GM10248 (cell line): Measurements from ENCODE around the gene OPA1.

ENCODE experiments used
- CTCF ChIA-PET: fragments of 300-600 bp; sonication (Branson Sonifier 250); formaldehyde crosslinking; extraction: SDS; loops from one replicate; lab custom pipeline; 2021; ENCODE audit warnings: antibody characterized with exemption; lab: Yijun Ruan, JAX
- POLR2A ChIA-PET: fragments of 350-650 bp; sonication (Branson Sonifier 250); formaldehyde crosslinking; extraction: SDS; loops from one replicate; lab custom pipeline; 2020; ENCODE audit warnings: antibody characterized with exemption; lab: Yijun Ruan, JAX
- DNase-seq: peaks from one replicate; pipeline ENCODE4 v3.0.0; 2012; ENCODE audit errors: extremely low spot score
- TF ChIP-seq, protein P1 (sequence below): IDR thresholded peaks from 2 replicates; pipeline ENCODE4 v1.5.1; 2012; ENCODE audit warnings: mild to moderate bottlenecking, low read depth; ENCODE audit errors: extremely low read depth, missing control alignments, control extremely low read depth

Gene OPA1

DNA sequence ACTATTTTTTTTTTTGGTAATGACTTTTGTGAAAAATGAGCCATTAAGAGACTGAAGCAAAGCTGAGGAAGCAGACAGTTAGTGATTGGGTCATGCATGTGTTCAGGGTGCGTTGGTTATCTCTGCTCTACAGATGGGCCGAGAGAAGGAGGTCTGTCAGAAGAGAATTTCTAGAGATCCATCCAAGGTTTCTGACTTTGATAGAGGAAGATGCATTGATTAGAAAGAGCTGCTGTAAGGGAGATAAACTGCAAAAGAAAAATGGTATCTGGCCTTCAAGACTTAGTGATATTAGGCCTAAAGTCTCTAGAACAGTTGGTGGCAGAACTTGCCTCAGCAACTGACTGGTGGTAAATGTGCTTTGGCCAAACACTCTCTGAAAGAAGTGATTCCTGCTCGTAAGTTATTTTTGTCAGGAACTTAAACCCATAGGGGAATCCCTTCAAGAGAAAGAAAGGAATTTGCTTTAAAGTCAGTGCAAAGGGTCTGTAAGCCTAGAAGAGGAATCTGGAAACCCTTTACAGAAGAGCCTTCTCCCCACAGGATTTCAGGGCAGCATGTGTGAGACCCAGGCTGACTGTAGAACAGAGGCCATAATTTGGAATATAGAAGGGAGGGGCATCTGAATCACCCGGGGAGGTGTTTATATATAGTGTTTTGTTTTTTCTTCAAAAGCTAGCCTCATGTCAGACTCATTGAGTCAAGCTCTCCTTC lies 67.8 kb downstream of the OPA1 start:
- TF ChIP-seq, protein P1, sequence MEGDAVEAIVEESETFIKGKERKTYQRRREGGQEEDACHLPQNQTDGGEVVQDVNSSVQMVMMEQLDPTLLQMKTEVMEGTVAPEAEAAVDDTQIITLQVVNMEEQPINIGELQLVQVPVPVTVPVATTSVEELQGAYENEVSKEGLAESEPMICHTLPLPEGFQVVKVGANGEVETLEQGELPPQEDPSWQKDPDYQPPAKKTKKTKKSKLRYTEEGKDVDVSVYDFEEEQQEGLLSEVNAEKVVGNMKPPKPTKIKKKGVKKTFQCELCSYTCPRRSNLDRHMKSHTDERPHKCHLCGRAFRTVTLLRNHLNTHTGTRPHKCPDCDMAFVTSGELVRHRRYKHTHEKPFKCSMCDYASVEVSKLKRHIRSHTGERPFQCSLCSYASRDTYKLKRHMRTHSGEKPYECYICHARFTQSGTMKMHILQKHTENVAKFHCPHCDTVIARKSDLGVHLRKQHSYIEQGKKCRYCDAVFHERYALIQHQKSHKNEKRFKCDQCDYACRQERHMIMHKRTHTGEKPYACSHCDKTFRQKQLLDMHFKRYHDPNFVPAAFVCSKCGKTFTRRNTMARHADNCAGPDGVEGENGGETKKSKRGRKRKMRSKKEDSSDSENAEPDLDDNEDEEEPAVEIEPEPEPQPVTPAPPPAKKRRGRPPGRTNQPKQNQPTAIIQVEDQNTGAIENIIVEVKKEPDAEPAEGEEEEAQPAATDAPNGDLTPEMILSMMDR: no peak
- CTCF ChIA-PET: interaction anchor here (1.0 to 8.7 kb wide), 3 partner anchors 9 to 655 kb away, joined by 4 to 58 read pairs (median 27); no protein-coding TSS in a partner anchor
- POLR2A ChIA-PET: no interaction called here
- no peak for DNase-seq

DNA sequence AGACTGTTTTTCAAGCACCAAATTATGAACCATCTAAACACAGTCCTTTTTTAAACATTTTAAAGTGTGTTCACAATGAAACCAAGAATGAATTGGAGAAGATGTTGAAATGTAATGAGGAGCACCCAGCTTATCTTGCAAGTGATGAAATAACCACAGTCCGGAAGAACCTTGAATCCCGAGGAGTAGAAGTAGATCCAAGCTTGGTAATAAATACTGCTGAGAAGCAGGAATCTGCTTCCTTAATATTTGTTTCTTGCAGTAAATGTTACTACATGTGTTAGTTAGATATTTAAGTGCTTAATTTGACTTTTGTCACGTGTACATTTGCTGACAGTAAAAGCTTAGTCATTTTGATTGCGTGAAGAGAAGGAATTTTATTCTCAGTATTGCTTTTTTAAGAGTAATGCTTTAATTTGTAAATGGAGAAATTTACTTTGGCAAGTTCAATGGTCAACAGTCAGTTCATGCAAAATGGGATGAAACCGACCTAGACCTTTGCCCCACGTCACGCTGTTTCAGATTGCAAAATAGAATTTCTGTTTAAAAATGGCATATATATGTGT lies 69.8 kb downstream of the OPA1 start:
- ChIA-PET CTCF (interaction anchor here (1.3 to 8.7 kb wide), 4 partner anchors 10 to 653 kb away, joined by 4 to 58 read pairs (median 16); no protein-coding TSS in a partner anchor), POLR2A (no interaction called here)
- TF ChIP-seq, protein P1: no peak
- DNase-seq: no peak

DNA sequence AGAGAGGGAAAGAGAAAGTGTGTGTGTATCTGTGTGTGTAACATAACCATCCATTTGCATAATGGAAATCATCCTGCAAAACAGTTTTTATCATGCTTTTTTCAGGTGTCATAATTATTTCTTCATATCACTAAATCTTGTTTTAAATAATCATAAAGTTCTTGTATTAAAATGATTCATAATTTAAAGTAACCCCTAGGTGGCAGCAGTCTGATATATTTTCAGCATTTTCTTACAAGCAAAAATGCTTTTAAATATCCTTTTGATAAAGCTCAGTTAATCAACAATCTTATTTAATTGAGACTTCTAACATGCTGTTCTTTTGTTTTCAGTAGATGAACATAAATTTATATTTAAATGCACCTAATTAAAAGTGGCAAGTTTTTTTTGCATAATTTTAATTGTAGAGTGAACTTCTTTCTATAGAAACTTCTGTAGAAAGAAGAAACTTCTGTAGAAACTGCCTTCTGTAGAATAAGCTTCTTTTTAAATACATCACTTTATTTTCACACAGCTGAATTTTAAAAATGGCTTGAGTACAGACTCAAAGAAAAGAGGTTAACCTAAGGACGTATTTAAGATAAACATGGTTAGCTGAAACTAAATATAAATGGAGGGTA lies 72.5 kb downstream of the OPA1 start:
- DNase-seq: no peak
- ChIA-PET CTCF (interaction anchor here (0.8 to 8.7 kb wide), 15 partner anchors 9 to 678 kb away, joined by 3 to 58 read pairs (median 4); no protein-coding TSS in a partner anchor), POLR2A (no interaction called here)
- TF ChIP-seq, protein P1: peak; percentile 32

DNA sequence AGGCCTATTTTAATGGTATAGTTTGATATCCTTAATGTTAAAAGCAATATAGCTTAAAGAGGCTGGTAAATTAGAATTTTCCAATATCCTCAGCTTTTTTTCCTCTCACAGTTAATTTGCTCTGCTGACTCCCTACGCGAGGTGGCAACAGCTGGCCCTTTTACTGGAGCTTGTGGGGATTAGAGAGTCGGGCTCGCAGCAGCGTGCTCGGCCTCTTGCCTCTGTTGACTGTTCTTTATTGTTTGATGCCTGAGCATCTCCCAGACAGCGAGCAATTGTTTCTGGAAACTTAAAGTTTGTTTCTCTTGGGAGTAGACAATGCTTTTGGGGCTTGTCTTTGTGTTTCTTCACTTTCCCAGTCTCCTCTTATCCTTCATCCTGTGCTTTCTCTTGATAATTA lies 80.8 kb downstream of the OPA1 start:
- no peak for DNase-seq
- TF ChIP-seq, protein P1: no peak
- ChIA-PET POLR2A (no interaction called here), CTCF (interaction anchor here (1.6 kb wide), 1 partner anchor 8 kb away, joined by 8 read pairs; no protein-coding TSS in a partner anchor)

DNA sequence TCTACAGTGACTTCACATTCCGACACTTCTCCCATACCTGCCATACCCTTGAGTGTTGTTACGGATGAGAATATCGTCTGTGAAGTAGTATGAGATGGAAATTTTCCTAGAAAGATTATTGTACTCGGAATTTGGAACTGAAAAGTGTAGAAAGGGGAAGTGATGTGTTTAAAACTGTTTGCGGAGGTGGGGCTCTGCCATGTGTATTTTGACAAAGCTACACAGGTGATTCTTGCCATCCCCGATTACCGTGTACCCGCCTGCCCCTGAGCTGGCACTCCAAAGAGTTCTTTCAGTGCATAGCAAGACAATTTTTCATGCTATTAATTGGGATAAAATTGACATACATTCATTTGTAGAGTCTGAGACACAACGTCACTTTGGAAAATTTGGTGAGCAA lies 81.7 kb downstream of the OPA1 start:
- DNase-seq: no peak
- TF ChIP-seq, protein P1: no peak
- POLR2A ChIA-PET: no interaction called here
- CTCF ChIA-PET: interaction anchor here (1.3 to 1.6 kb wide), 2 partner anchors 9 to 10 kb away, joined by 3 to 8 read pairs; no protein-coding TSS in a partner anchor

DNA sequence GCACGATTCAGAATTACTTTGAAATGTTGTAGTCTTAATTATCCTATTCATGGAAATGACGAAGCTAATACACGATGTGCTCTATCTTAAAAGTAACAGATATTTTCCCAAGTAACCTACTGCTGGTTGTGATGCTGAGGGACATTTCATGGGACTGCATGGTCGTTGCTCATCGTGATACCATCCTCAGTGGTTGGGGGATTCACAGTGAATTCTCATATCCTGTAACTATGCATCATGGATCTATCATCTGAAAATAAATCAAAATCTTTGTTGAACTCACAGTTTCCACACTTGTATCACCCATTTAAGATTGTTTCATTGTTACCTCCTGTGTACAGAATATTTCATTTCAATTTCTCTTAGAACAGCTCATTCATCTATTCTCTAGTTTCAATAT lies 84.7 kb downstream of the OPA1 start:
- POLR2A ChIA-PET: no interaction called here
- CTCF ChIA-PET: interaction anchor here (1.0 kb wide), 1 partner anchor 11 kb away, joined by 3 read pairs; no protein-coding TSS in a partner anchor

More for the DNA sequence above, 84.7 kb downstream of the OPA1 start:
- TF ChIP-seq, protein P1: no peak
- DNase-seq: no peak
